SHP77 (cell line): Measurements from ENCODE around the gene SOS1.
A peak's percentile ranks its signal among the peaks of the same experiment; 100 is the strongest.
"Not testable (repeated sequence)": the region's sequence is repeated elsewhere in the genome, so short reads cannot be mapped to it uniquely, and the experiment has no call there.

Source experiments
- DNase-seq, 2 experiments: peaks; one replicate each; lab custom pipeline; 2025; lab: John Stamatoyannopoulos, UW

Gene SOS1

DNA sequence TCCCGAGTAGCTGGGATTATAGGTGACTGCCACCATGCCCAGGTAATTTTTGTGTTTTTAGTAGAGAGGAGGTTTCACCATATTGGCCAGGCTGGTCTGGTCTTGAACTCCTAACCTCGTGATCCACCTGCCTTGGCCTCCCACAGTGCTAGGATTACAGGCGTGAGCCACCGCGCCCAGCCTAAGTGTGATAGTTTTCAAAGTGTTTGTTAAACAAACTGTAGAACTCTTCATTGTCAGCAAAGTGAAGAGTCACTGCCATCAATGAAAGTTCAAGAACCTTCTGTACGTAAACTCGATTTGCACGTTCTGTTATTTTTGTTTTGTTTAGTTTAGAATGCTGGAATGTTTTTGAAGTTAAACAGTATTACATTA is 18.0 kb upstream of the SOS1 start:
- DNase-seq: no peak

DNA sequence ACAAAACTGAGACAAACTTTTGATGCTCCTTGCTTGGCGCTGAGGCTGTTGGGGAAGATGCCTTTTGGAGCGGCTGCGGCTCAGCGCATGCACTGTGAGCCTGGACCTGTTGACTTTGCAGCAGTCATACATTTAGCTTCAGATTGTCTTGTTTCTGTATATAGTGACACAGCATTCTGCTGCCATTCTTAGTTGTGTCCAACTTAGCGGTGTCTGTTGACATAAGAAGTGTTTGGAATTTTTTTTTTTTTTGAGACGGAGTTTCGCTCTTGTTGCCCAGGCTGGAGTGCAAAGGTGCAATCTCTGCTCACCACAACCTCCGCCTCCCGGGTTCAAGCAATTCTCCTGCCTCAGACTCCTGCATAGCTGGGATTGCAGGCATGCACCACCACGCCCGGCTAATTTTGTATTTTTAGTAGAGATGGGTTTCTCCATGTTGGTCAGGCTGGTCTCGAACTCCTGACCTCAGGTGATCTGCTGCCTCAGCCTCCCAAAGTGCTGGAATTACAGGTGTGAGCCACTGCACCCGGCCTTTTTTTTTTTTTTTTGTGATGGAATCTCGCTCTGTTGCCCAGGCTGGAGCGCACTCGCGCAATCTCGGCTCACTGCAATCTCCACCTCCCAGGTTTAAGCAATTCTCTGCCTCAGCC is 17.5 kb upstream of the SOS1 start:
- not testable (repeated sequence) for DNase-seq

DNA sequence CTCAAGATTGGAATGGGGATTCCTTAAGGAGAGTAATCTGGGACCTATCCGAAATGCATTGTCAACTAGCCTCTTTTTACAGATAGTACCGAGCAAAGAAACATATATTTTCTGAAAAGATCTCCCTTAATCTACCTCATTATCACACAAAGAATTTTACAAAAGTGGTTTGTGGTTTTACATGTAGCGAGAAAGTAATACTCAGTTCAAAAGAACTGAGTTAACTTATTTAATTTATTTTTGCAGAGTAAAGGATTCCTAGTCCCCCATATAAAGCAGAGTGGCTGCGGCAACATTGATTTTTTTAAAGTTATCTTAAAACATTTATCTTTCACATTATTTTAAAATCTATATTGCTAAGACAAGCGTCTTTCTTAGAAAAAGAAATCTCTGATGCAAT is 15.9 kb upstream of the SOS1 start:
- DNase-seq: no peak

DNA sequence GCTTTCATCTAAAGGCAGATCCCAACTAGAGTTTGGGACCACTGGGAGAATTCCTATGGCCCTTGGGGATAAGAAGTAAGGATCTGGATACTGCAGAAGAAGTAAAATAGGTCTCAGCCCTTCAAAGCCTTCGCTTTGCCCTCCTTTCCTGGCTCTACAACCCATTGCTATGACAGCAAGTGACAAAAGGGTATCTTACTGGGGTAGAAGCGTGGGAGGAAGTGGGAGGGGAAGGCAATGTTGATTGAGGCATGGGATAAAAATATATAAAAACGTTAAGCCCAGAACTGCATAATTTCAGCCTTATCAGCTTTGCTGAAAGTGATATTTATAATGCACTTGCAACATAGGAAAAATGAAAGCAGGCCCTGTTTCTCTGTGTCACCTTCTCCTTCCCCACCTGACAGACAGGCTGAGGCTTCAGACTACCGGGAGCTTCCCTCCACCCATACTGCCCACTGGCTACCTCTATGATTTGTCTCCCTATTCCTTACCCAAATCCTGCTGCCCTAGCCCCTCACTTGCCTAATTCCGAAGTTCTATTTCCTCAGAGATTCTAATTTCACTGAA is 14.9 kb upstream of the SOS1 start:
- no peak for DNase-seq

DNA sequence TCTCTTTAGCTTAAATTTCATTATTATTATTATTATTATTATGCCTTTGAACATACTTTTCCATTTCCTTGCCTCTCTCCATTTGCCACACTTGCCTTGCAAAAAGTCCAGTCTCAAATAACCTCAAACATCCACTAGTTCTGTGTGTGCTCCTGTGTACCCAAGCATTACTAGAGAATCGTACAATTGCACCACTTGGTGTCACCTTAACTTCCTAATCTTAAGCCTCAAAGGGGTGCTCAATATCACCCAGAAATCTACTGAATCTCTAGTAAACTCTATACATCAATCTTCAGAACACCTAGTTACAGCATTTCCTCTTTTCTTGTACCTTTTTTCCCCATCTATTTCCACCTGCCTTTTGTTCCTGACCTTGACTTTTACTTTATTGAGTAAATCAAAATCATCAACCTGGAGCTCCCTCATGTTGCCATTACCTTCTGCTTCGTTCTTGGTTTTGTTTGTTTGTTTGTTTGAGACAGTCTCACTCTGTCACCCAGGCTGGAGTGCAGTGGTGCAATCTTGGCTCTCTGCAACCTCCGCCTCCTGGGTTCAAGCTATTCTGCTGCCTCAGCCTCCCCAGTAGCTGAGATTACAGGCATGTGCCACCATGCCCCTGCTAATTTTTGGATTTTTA is 12.5 kb upstream of the SOS1 start:
- no peak for DNase-seq

DNA sequence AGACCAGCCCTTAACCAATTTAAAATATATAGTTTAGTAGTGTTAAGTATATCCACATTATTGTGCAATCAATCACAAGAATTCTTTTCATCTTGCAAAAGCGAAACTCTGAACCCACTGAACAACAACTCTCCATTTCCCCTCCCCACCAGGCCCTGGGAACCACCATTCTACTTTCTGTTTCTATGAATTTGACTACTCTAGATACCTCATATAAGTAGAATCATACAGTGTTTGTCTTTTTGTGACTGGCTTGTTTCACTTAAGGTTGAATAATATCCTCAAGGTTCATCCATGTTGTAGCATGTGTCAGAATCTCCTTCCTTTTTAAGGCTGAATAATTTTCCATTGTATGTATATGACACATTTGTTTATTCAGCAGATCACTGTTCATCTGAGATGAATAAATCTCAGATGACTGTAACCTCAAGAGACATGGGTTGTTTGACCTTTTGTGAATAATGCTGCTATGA is 8.1 kb upstream of the SOS1 start:
- no peak for DNase-seq

DNA sequence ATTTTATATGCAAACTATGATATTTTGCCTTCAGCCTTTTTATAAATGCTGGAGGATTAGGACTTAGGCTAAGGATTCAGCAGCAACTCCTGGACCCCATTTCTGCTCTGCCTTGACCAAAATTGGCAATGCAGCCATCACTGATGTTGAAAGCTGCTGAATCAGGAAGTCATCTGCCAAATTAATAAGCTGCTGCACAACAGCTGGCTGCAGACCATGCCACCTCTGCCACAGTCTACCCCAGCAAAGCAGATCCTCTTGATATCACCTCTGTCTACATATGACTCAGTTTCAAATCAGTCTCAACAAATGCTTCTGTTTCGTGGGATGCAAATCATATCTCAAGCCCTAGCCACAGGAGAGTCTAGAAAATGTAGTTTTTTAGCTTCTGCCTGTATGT is 7.1 kb upstream of the SOS1 start:
- no peak for DNase-seq

DNA sequence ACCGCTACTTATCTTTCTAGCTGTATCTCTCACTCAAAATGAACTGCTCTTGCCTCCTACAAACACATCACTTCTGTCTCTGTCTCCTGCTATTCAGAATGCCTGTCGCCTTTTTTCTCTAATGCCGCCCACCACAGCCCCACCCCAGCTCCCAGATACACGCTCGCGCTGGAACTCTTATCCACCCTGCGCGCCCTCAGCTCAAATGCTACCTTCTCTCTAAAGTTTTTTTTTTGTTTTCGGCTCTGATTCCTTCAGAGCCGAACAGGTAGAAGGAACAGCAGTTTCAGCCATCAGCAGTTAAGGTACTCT is 3.9 kb upstream of the SOS1 start:
- DNase-seq: no peak

DNA sequence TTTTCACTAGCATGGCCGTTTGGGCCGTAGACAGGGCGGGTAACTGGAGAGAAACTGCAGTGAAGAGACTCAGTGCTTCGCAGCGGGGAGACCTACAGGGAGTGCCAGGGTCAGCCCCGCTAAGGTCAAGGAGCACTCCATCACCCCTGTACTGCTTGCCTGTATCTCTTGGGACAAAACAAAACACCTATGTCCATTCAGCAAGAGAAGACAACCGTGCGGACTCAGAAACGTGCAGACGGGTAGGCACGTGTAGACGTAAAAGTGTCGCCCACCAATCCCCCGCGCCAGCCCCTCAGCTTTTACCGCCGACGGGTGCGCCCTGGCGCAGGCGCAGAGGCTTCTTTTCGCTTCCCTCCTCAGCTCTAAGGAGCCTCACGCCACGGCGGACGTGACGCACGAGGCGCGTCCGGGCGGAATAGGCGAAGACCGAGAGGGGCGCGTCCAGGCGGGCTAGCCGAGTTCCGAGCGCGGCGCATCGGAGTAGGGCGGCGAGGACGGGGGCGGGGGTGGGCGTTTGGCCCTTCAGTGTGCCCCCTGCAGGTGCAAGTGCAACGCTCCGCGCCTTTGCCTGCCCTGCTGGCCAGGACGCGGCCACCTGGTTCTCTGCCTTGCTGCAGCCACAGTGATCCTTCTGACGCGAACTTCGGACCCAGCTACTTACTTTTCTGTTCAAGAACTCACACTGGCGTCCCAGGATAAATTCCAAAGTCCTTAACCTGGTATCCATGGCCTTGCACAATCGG is 3.3 kb upstream of the SOS1 start:
- peak; percentile 96 to 98 for DNase-seq

DNA sequence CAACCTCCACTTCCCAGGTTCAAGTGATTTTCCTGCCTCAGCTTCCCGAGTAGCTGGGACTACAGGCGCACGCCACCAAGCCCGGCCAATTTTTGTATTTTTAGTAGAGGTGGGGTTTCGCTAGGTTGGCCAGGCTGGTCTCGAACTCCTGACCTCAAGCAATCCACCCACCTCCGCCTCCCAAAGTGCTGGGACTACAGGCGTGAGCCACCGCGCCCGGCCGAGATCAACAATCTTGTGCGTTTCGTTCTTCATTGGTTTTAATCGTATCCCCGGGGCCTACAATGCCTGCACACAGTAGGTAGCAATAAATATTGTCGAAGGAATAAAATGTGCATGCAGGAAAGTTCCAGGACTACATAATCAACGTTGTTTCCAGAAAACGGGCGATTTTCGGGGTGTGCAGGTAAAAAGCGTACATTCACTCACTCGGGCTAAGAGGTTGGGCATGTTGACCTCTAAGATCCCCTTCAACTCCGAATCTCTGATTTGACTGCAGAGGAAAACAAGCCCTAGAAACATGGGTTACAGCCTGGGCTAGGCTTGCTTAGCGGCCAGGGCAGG is 2.7 kb upstream of the SOS1 start:
- DNase-seq: no peak

DNA sequence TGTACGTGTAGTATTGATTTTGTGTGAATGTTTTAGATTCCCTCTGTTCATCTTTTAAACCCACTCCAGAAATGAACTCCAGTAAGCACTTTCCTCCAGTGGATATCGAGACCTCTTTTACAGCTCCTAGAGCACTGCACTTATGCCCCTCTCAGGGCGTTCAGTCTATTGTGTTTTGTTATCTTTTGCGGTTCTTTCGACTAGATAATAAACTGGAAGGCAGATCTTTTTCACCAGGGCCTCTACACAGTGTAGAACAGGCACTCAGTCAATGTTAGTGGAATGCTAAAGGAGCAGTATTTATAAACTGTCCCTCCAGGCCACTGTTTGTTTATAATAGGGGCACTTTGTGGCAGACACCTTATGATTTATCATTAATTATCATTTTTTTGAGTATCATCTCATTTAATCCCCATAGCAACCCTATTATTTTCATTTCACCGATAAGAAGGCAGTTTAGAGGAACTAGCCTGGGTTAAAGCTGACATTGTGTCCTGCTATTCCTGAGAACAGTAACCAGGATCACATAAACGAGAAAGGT is 742 bp upstream of the SOS1 start:
- DNase-seq: no peak

DNA sequence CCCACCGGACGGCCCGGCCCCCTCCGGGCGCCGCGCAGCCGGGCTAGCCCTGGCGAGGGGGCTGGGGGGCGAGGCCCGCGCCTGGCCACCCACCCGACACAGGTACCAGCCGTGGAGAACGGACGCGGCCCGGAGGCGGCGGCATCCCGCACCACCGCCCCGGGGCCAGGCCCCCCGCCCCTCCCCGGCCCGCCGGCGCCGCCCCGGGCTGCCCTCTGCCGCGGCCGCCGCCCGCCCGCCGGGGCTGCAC is 405 bp downstream of the SOS1 start:
- DNase-seq: no peak

DNA sequence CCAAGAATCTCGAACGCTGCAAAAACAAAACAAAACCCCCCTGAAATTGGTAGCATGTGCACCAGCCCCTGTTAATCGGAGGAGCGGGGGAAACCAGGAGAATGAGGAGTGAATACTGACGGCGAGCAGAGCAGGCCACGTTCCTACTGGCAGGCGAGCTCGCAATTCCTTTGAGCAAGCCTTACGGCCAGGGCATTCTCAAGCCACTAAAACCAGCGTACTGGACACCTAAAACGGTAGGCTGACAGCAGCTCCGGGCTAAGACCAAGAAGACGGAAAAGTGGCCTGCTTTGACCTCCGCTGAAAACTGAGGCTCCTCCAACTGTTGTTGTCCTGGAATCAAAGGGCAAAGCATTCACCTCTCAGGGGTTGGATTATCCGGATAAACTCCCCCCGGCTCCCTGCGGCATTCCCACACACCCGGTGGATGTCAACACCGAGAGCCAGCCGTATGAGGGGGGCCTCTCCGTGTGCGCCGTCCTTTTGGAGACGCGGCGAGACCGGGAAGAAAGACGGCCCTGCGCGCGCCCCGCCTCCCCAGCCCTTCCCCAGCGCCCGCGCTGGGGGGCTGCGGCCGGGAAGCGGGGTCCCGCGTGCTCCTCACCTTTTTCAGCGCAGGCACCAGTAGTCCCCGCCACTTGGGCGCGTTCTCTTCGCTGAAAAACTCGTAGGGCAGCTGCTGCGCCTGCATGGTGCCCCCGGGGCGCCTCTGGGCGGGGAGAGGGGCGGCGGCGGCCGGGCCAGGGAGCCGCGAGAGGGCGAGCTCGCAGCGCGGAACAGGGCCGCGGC is 925 bp downstream of the SOS1 start:
- DNase-seq: peak in 1 of 2 experiments; percentile 17

DNA sequence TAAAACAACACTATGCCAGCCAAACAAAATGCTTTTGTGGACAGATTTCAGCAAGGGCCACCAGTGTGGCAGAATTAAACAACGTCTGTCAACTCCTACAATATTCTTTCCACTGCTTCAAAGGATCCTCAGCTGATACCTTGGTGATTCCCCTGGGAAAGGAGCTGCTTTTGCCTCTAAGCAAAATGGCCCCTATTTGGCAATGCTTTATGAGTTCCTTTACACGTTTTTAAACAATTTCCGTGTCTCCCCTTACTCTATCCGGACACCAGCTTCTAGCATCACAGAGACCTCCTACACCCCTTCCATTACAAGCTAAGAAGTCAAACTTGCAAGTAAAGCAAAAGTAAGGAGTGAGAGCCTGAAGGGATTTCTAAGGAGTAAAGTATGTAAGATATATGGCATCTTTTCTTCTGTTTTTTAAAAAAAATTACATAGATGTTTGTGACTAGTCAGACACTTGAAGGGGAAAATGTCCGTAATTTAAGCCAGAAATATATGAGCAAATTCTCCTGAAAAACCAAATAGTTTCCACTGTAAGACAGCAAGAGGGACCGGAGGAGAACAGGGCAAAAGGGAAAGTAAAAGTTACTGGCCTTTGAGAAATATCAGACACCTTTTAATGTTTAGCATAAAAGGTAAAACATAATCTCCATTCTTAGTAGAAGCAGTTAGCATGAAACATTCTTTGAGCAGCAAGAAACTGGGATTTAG is 1.9 kb downstream of the SOS1 start:
- DNase-seq: no peak

DNA sequence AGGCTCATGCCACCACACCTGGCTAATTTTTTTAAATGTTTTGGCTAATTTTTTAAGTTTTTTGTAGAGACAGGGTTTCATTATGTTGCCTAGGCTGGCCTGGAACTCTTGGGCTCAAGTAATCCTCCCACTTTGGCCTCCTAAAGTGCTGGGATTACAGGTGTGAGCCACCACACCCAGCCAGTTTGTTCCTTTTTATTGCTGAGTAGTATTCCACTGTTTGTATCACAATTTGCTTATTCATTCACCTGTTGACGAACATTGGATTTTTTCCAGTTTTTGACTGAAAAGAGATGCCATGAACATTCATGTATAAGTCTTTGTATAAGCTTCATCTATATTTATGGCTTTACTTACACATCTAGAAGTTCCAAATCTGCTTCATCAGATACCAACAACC is 5.3 kb downstream of the SOS1 start:
- no peak for DNase-seq

DNA sequence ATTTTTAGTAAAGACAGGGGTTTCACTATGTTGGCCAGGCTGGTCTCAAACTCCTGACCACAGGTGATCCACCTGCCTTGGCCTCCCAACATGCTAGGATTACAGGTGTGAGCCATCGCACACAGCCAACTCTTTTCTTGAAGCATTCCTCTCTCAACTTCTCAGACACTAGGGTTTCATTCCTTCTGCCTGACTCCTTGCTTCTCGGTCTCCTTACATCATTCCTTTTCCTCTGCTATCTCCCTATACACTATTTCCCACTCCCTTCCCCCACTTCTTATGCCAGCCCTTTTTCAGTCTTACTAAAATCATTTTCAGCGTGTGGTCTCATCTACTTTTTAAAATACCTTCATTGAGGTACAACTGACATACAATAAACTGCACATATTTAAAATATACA is 6.1 kb downstream of the SOS1 start:
- no peak for DNase-seq

DNA sequence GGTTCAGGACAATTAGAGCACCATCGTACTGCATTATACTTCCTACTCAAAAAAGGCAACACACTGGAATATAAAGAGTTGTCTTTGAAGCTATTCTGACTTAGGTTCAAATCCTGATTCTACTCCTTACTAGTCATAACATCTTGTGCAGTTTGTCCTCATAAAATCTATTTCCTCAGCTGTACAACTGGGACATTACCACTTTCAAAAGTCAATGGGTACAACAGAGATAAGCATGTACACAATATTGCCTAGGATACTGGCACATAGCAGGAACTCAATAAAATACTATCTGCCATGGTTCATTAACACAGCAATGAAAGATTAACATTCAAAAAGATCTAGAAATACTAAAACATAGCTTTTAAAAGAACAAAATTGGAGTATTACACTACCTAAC is 11.3 kb downstream of the SOS1 start:
- no peak for DNase-seq

DNA sequence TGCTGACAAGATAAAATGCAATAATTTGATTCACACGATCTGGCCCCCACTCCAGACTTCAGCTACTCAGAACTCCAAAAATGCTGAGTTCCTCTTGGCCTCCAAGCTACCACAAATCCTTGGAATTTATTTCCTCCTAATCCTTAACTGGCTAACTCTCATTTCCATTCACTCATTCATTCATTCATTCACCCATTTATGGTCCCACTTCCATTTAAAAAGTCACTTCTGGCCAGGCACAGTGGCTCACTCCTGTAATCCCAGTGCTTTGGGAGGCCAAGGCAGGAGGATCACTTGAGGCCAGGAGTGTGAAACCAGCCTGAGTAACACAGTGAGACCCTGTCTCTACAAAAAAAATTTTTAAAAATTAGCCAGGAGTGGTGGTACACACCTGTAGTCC is 12.5 kb downstream of the SOS1 start:
- DNase-seq: no peak

DNA sequence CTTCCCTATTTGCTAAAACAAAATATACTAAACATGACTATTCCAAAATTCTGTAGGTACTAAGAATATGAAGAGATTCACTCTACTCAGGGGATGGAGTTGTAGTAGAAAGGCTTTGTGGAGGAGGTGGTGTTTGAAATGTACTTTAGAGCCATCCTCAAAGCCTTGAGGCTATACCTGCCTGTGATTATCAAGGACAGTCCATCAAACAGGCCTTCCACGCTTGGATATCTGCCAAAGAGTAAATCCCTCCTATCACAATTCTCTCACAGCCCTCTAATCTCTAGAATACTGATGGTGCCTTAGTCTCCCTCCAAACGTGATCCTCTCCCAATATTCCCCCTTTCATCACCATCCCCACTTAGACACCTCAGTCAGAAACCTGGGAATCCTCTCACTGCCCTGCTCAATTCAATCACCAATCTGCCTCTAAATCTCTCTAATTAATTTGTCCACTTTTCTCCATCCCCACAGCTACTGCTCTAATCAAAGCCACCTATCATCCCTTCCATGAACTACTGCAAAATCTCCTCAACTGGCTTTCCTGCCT is 13.1 kb downstream of the SOS1 start:
- DNase-seq: no peak

DNA sequence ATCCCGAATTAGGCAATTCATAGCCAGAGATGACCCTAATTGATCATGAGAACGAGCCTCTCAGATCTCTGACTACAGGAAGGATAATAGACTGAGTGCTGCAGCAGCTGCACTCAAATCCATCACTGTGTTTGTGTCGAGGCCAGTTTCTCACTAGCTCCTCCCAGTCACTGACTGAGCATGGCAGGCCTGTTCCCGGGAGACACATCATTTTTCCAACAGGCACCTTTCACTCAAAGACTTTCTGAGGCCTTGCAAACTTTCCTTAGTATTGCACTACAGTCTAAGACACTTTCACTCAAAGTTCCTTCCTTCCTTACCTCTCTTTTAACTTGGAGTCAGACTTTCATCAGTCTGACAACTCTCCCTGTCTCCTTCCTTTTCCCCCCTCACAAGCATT is 13.7 kb downstream of the SOS1 start:
- peak; percentile 30 to 56 for DNase-seq
